Natural killer cell (primary cell): Measurements from ENCODE around the gene RHOBTB3. TPM values are rescaled to one million over a fixed set of nuclear protein-coding genes. Genes with fewer than 3 reads are reported as not detected.

Experiments used
- ATAC-seq, 3 donors: fragments of 150-1000 bp in 2 of 3; fragments of 200-7000 bp in 1 of 3; cut with Tn5 transposase; 1 replicate in 1 of 3; 2 replicates in 2 of 3; pipeline ENCODE4 v1.10.0; 2021; ENCODE audit warnings: mild to moderate bottlenecking in 2 of 3, moderate library complexity in 2 of 3
- DNase-seq, 2 donors: peaks; one replicate each; pipeline versions ENCODE4 v3.0.0 to v3.0.0-alpha.2; 2013 to 2021; ENCODE audit warnings: mixed read lengths in 1 of 2
- H3K27ac ChIP-seq: one replicate; pipeline ENCODE4 v1.5.1; 2013; ENCODE audit warnings: mild to moderate bottlenecking, low read length
- H3K27me3 ChIP-seq: one replicate; pipeline ENCODE4 v1.6.1; 2013; ENCODE audit warnings: low read length; ENCODE audit not compliant: control insufficient read depth, insufficient read depth
- H3K36me3 ChIP-seq: one replicate; pipeline ENCODE4 v1.6.1; 2013; ENCODE audit warnings: low read length; ENCODE audit not compliant: control insufficient read depth, insufficient read depth
- H3K4me1 ChIP-seq: one replicate; pipeline ENCODE4 v1.6.1; 2013; ENCODE audit warnings: low read length; ENCODE audit not compliant: control insufficient read depth, insufficient read depth
- H3K4me3 ChIP-seq: one replicate; pipeline ENCODE4 v1.5.1; 2013; ENCODE audit warnings: low read length
- H3K9me3 ChIP-seq: one replicate; pipeline ENCODE4 v1.6.1; 2013; ENCODE audit warnings: low read length; ENCODE audit not compliant: control insufficient read depth, insufficient read depth
- H3K27ac Mint-ChIP-seq, 2 donors: one replicate each; pipeline ENCODE4 v1.8.0; 2022; ENCODE audit warnings: mild to moderate bottlenecking in 2 of 2, mixed read lengths in 2 of 2, moderate library complexity in 1 of 2
- H3K27me3 Mint-ChIP-seq, 2 donors: one replicate each; pipeline ENCODE4 v1.8.0; 2022; ENCODE audit warnings: low read depth in 2 of 2, mixed read lengths in 2 of 2
- H3K36me3 Mint-ChIP-seq: one replicate; pipeline ENCODE4 v1.8.0; 2022; ENCODE audit warnings: mixed read lengths
- H3K4me1 Mint-ChIP-seq, 2 donors: one replicate each; pipeline ENCODE4 v1.8.0; 2022; ENCODE audit warnings: mixed read lengths in 2 of 2
- H3K4me3 Mint-ChIP-seq: one replicate; pipeline ENCODE4 v1.8.0; 2022; ENCODE audit warnings: mild to moderate bottlenecking, moderate library complexity, mixed read lengths
- H3K9me3 Mint-ChIP-seq, 2 donors: one replicate each; pipeline ENCODE4 v1.8.0; 2022; ENCODE audit warnings: mixed read lengths in 2 of 2
- WGBS: methylation state at CpG from one replicate; pipeline ENCODE4 v1.1.7; 2013; ENCODE audit warnings: missing lambda C conversion rate; ENCODE audit not compliant: insufficient coverage; 5-methylcytosine and 5-hydroxymethylcytosine counted together
- intact Hi-C: fragments of 100-400 bp; cut with micrococcal nuclease; formaldehyde crosslinking; loops from one replicate; pipeline ENCODE4 v1.14.2; 2022
- total RNA-seq, 4 donors: library from RNA; stranded (reverse); fragments of 120-200 nt in 1 of 4; gene quantifications; one replicate each; pipeline versions ENCODE4 v1.2.3 to v1.2.4, GENCODE V29; 2013 to 2022
- TF ChIP-seq, protein P1 (sequence below): fragments of 200-600 bp; IDR thresholded peaks from one replicate; pipeline ENCODE4 v1.8.0; 2022; ENCODE audit warnings: antibody characterized with exemption

RHOBTB3 gene
- total RNA-seq, 3 donors from 2014 or later (not counting 1 experiment from before 2014, with no cell fraction given) = 46.5 to 55.1 (median 46.5) TPM

DNA sequence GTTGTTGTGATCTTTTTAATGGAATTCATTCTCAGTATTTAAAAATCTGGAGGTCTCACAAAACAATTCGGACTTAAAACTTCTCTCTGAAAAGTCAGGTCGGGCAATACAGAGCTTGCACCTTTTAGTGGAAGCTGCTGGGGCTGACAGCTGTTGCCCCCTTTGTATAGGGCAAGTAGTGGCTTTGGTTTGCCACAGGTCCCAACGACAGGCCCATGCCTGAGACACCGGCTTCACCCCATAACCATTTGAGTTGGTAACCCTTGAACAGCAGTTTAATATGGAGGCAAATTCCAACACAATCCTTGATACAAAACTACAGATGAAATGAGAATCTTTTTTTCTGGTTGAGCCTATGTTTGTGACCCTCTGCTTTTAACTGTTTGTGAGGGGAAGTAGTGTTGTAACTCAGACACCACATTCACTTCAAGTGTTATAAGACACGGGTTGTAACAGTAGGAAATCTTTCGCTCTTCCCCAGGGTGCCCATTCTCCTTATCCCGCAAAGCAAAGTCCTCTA lies 92.1 kb downstream of the RHOBTB3 start:
- TF ChIP-seq, protein P1, sequence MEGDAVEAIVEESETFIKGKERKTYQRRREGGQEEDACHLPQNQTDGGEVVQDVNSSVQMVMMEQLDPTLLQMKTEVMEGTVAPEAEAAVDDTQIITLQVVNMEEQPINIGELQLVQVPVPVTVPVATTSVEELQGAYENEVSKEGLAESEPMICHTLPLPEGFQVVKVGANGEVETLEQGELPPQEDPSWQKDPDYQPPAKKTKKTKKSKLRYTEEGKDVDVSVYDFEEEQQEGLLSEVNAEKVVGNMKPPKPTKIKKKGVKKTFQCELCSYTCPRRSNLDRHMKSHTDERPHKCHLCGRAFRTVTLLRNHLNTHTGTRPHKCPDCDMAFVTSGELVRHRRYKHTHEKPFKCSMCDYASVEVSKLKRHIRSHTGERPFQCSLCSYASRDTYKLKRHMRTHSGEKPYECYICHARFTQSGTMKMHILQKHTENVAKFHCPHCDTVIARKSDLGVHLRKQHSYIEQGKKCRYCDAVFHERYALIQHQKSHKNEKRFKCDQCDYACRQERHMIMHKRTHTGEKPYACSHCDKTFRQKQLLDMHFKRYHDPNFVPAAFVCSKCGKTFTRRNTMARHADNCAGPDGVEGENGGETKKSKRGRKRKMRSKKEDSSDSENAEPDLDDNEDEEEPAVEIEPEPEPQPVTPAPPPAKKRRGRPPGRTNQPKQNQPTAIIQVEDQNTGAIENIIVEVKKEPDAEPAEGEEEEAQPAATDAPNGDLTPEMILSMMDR = no peak
- Histone ChIP-seq H3K4me3 (peak overlapping the region; percentile 76), H3K27ac (peak overlapping the region; percentile 86), H3K27me3 (no peaks in the 10 kb centered on the region), H3K9me3 (no peaks in the 10 kb centered on the region), H3K4me1 (peaks cover 58% of the 10 kb centered on the region), H3K36me3 (no peaks in the 10 kb centered on the region)
- 22% methylated on average over 4 of the region's 7 CpGs for WGBS
- peak overlapping the region; percentile 81 to 92 for H3K27ac Mint-ChIP-seq
- no peaks in the 10 kb centered on the region for H3K9me3 Mint-ChIP-seq
- no peaks in the 10 kb centered on the region for H3K27me3 Mint-ChIP-seq
- H3K4me1 Mint-ChIP-seq = peaks cover 71 to 72% of the 10 kb centered on the region in 2 donors
- intact Hi-C loops = loop anchor here (2.0 to 5.0 kb wide), 3 partner anchors 14 to 1114 kb away; partner anchors contain the start of genes LNPEP and RFESD
- H3K36me3 Mint-ChIP-seq = no peaks in the 10 kb centered on the region
- peak overlapping the region; percentile 99 for H3K4me3 Mint-ChIP-seq
- DNase-seq (peak in 1 of 2 donors; percentile 32), ATAC-seq (no peak)

DNA sequence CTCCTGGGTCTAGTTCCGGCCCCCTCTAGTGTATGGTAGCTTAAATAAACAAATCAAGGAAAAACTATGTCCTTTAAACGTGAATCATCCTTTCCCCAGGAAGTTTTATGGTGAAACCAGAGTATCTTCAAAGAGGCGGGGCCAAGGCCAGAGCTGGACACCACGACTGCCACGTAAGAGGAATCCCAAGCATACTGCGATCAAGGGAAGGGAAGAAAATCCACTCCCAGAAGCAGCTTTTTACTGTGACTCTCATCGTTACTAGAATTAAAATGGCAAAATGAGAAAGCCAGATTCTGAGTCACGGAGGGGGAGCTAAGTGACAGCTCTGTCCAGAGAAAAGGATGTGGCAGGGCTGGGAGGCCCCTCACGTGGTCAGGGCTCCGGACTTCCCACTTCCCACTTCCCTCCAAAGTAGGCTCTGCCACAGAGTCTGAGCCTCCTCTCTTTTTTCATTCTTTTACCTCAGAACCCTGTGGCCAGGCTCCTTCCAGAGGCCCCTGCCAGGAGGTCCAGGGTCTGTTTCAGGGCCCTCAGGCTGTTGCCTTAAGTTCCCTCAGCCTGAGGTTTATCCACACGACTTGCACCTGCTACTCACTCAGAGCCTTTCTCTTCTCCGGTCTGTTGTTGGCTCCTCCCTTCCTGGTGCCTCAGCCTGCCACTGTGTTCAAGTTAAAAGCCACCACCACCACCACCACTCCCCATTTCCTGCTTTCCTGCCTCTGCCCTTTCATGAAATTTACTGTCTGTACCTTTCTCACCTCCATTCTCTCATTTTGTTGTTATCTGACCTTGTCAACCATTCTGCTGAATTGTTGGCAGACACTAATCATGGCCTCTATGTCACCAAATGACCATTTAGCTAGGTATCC lies 92.8 kb downstream of the RHOBTB3 start:
- TF ChIP-seq, protein P1 = no peak
- peaks cover 64 to 65% of the 10 kb centered on the region in 2 donors for H3K4me1 Mint-ChIP-seq
- Histone ChIP-seq H3K27ac (peak overlapping the region; percentile 86), H3K4me3 (peak overlapping the region; percentile 76), H3K27me3 (no peaks in the 10 kb centered on the region), H3K9me3 (no peaks in the 10 kb centered on the region), H3K36me3 (no peaks in the 10 kb centered on the region), H3K4me1 (peaks cover 51% of the 10 kb centered on the region)
- H3K36me3 Mint-ChIP-seq = no peaks in the 10 kb centered on the region
- 8% methylated on average over 11 of the region's 12 CpGs for WGBS
- intact Hi-C loops = loop anchor here (1.0 to 5.0 kb wide), 4 partner anchors 11 to 1113 kb away; partner anchors contain the start of genes LNPEP and RFESD
- ATAC-seq (peak; percentile 48 to 66 (median 62)), DNase-seq (peak; percentile 46 to 83)
- H3K27ac Mint-ChIP-seq = peak overlapping the region; percentile 81 to 92
- H3K4me3 Mint-ChIP-seq = peak overlapping the region; percentile 99
- no peaks in the 10 kb centered on the region for H3K9me3 Mint-ChIP-seq
- no peaks in the 10 kb centered on the region for H3K27me3 Mint-ChIP-seq

DNA sequence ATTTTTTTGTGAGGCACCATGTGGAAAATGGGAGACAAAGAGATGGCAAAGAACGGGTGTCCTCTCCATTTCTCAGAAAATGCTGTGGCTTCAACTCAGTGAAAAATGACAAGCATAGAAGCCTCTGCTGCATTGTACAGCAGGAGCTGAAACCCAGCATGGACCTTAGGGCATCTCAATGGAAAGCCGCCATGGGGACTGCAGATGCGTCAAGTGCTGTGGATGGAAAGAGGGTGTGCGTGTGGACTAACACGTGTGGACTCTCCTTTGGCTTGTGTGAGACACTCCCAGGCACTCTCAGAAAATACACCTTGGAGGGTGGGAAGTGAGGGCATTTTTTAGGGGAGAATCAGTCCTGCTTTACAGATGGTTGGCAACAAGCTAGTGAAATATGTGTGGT lies 93.6 kb downstream of the RHOBTB3 start:
- Histone ChIP-seq H3K36me3 (no peaks in the 10 kb centered on the region), H3K27ac (peak overlapping the region; percentile 86), H3K4me1 (peaks cover 46% of the 10 kb centered on the region), H3K27me3 (no peaks in the 10 kb centered on the region), H3K9me3 (no peaks in the 10 kb centered on the region), H3K4me3 (no peak overlapping the region)
- Mint-ChIP-seq H3K27ac (peak overlapping the region; percentile 81 to 92), H3K4me3 (peak overlapping the region; percentile 99), H3K4me1 (peaks cover 57 to 58% of the 10 kb centered on the region in 2 donors), H3K36me3 (no peaks in the 10 kb centered on the region), H3K9me3 (no peaks in the 10 kb centered on the region), H3K27me3 (no peaks in the 10 kb centered on the region)
- TF ChIP-seq, protein P1 = no peak
- intact Hi-C loops = loop anchor here (1.0 to 5.0 kb wide), 3 partner anchors 11 to 1113 kb away; partner anchors contain the start of genes LNPEP and RFESD
- WGBS = 65% methylated on average over 5 of the region's 5 CpGs
- ATAC-seq = peak in 1 of 3 donors; percentile 11
- DNase-seq = peak in 1 of 2 donors; percentile 38
